NCI-H1105 (cell line): ENCODE measurements around the gene TTLL7.

Source experiments
- DNase-seq: peaks from one replicate; lab custom pipeline; 2025; lab: John Stamatoyannopoulos, UW

TTLL7 gene, protein sequence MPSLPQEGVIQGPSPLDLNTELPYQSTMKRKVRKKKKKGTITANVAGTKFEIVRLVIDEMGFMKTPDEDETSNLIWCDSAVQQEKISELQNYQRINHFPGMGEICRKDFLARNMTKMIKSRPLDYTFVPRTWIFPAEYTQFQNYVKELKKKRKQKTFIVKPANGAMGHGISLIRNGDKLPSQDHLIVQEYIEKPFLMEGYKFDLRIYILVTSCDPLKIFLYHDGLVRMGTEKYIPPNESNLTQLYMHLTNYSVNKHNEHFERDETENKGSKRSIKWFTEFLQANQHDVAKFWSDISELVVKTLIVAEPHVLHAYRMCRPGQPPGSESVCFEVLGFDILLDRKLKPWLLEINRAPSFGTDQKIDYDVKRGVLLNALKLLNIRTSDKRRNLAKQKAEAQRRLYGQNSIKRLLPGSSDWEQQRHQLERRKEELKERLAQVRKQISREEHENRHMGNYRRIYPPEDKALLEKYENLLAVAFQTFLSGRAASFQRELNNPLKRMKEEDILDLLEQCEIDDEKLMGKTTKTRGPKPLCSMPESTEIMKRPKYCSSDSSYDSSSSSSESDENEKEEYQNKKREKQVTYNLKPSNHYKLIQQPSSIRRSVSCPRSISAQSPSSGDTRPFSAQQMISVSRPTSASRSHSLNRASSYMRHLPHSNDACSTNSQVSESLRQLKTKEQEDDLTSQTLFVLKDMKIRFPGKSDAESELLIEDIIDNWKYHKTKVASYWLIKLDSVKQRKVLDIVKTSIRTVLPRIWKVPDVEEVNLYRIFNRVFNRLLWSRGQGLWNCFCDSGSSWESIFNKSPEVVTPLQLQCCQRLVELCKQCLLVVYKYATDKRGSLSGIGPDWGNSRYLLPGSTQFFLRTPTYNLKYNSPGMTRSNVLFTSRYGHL

DNA sequence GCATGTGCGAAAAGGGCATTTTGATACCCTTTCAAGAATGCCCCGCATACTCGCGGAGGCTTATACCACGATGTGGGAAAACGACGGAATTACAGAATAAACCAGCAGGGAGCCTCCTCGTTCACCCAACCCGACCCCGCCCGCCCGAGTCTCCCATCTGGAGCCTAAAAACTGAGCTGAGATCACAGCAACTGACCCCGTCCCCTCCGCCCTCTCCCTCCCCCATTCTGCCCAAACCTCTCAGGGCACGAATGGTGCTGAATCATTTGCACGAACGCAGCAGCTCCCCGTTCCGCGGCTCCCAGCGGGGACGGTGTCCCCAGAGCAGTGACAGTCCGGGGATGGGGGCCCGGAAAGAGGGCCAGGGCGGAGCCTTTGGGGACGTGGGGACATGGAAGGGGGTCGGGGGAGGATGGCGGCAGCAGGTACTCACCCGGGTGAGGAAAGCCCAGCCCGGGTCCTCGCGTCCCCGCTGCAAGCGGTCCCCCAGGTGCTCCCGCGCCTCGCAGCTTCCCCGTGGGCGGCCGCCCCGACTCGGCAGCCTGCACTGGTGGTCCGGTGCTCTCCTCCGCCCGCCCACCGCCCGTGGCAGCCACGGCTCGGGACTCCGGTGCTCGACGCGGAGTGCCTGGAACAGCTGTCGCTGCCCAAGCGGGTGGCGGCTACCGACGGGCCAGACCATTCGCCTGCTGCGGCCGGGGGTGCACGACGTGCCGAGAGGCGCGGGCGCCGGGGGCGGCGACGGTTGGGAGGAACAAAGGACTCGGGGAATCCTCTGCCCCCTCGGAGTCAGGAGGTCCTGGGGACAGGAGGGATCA is at the start of gene TTLL7:
TSS of gene TTLL7 (minus strand) at position 635 of the 818 bp plus-strand sequence. CDS start 46,921 bp downstream, outside the sequence.
- peak; percentile 95 for DNase-seq

DNA sequence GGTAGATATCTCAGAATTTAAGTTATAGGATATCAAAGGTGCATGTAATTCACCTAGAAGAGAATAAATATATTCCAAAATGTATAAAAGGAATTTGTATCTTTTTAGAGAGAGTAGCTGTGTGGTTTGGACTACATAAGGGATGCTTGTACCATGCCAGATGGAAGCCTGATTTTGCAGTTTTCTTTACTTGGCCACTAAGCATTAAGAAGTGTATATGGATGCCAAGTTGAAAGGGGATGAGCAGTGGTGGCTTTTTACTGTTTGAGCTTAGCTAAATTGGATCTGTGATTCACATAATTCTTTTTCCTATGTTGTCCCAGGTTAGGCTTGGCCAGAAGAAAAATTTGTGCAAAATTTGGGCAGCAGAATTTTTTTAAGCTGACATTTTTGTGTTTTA is 43.5 kb upstream of the TTLL7 start:
- no peak for DNase-seq

DNA sequence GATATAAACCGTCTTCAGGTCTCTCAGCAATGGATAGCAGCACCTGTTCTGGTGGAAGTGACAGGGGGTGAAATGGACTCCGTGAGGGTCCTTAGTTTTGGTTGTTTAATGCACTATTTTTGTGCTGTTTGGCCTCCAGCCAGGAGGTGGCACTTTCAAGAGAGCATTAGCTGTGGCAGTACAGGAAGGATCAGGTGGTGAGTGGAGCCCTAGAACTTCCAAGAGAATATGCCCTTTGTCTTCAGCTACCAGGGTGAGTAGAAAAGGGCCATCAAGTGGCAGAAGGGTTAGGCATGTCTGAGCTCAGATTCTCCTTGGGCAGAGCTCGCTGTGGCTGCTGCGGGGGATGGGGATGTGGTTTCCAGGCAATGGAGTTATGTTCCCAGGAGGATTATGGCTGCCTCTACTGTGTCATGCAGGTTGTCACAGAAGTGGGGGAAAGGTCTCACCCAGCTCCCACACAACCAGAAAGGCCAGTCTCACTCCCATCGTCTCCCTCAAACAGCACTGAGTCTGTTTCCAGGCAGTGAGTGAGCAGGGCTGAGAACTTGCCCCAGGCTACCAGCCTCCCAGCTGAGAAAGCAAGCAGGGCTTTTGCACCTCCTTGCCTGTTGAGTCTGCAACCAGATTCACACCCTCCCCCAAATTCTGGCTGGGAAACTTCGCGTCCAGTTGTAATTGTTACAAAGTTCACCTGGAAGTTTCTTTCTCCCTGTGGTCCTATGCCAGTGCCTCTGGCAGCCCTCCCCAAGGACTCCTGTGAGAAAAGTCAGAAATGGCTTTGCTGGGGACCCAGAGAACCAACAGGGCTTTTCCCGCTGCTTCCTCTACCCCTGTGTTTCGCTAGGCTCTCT is 39.1 kb upstream of the TTLL7 start:
- DNase-seq: no peak

DNA sequence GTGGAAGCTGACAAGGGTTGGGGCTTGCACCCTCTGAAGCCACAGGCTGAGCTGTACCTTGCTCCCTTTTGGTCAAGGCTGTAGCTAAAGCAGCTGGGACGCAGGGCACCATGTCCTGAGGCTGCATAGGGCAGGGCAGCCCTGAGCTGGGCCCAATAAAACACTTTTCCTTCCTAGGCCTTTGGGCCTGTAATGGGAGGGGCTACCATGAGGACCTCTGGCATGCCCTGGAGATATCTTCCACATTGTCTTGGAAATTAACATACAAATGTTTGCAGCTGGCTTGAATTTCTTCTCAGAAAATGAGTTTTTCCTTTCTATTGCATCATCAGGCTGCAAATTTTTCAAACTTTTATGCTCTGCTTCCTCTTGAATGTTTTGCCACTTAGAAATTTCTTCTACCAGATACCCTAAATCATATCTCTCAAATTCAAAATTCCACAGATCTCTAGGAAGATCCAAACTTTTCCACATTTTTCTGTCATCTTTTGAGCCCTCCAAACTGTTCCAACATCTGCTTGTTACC is 32.9 kb upstream of the TTLL7 start:
- no peak for DNase-seq

DNA sequence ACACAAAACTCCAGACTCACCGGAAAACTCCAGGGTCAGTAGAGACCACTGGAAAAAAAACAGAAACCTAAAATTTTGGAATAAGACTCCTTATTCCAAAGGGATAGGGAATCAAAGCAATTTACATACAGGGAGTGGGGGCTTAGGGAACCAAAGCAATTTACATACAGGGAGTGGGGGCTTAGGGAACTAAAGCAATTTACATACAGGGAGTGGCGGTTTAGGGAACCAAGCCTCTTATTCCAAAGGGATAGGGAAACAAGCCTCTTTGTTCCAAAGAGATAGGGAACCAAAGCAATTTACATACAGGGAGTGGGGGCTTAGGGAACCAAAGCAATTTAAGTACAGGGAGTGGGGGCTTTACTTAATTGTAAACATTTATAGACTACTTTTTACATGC is 28.4 kb upstream of the TTLL7 start:
- DNase-seq: no peak

DNA sequence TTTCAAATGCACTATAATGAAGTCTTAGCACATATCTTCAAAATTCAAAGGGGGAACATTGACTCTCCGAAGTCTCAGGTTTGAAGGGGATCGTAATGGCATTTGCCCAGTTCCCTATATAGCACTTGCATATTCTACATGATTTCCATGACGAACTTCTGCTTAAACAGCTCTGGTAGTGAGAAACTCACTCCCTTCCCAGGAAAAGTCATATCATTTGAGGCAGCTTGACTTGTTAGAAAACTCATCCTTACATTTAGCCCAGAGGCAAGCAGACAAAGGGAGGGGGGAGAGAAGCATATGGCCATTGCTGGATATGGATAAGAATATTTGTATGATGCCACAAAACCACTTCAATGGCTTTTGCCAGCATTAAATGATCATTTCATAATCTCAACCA is 27.0 kb upstream of the TTLL7 start:
- DNase-seq: no peak

DNA sequence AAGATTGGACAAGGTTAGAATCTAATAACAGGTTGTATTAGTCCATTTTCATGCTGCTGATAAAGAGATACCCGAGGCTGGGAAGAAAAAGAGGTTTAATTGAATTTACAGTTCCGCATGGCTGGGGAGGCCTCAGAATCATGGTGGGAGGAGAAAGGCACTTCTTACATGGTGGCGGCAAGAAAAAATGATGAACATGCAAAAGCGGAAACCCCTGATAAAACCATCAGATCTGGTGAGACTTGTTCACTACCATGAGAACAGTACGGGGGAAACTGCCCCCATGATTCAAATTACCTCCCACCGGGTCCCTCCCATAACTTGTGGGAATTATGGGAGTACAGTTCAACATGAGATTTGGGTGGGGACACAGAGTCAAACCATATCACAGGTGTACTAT is 22.9 kb upstream of the TTLL7 start:
- no peak for DNase-seq

DNA sequence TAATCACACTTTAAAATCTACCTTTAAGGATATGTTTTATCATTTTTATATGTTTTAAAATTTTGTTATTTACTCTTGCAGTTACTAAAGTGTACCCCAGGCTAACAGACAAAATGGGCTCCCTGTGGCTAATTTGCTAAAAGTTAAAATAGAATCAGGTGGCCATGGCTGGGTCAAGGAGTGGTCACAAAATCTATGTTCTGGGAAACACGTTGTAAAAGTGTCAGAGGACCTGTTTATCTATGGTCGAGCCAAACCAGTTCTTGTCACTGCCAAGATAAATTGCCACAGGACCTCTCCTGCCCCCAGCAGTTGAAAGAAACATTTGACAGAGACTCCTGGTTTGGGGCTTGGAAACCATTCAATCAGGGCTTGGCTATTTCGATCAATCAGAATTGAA is 21.2 kb upstream of the TTLL7 start:
- DNase-seq: no peak

DNA sequence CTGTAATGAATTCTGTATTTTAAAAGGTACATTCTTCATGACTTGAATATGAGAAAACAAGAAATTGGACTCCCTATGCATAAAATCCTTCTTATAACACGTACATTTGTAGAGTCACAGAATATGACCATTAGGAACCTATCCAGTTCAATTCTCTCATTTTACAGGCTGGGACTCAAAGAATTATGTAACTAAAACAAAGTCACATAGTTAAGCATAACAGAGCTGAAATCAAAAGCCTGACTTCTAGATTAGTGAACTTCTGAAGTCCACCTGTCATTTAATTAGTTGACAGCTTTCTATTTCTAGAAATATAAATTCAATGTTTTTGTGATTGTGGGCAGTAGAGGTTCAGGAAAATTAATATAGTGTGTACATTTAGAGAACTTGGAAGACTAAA is 20.3 kb upstream of the TTLL7 start:
- no peak for DNase-seq

DNA sequence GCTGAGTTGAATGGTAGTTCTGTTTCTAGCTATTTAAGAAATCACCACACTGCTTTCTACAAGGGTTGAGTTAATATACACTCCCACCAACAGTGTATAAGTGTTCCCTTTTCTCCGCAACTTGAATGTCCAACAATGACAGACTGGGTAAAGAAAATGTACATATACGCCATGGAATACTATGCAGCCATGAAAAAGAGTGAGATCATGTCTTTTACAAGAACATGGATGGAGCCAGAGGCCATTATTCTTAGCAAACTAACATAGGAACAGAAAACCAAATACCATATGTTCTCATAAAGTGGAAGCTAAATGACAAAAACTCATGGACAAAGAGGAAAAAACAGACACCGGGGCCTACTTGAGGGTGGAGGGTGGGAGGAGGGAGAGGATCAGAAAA is 14.8 kb upstream of the TTLL7 start:
- no peak for DNase-seq

DNA sequence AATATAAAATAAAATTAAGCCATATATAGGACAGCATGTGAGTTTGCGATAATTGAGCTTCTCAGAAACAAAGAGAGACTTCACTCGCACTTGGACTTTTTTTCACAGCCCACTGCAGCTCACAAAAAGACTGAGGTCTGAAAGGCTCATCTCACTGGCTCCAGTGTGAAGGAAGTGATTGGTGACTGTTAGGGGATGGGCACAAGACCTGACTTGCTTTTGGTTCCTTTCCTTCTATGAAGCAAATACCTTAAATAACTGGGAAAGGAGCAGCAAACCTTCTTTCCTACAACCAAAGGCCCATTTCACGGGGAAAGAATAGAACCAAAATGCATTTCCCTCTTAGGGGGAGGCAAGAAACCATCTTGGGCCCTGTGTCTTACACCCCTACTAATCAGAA is 13.1 kb upstream of the TTLL7 start:
- DNase-seq: no peak

DNA sequence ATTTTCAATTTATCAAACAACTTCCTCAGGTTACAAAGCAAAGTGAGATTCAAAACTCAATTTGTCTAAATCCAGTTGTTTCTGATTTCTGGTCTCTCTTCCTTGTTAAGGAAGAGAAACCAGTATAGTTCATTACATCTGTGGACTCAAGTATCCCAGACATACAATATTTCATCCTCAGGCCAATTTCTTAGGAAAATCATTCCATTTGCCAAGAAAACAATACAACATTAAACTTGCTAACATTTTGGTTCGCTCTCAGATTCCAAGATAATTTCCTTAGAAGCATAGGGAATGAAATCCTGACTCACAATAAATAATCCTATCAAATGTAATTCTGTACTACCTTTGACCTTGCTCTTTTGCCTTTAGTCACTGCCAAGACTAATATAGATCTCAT is 11.2 kb upstream of the TTLL7 start:
- no peak for DNase-seq

DNA sequence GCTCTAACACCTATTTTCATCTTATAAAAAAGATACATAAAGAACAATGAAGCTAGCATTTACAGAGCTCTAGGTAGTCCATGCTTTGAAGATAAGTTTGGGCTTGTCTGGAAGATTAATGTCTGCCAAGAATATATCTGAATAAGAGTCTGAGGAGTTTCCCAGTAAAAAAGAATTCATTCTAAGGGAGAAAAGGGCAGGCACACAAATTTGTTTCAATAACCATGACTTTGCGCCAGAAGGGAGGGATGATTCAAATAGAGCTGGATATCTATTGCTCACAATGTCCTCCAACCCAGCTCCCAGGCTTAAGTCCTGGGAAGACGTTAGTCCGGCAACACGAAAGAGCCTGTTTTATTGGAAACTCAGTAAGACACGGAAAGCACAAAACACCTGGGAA is 9.7 kb upstream of the TTLL7 start:
- no peak for DNase-seq

DNA sequence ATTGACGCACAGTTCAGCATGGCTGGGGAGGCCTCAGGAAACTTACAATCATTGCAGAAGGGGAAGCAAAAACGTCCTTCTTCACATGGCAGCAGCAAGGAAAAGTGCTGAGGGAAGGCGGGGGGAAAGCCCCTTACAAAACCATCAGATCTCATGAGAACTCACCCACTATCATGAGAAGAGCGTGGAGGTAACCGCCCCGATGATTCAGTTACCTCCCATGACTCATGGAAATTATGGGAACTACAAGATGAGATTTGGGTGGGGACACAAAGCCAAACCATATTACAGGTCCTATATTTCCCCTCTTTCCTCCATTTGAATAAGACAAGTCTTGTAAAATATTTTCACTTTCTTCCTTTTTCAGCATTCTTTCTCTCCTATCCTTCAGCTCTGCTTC is 7.7 kb upstream of the TTLL7 start:
- DNase-seq: no peak

DNA sequence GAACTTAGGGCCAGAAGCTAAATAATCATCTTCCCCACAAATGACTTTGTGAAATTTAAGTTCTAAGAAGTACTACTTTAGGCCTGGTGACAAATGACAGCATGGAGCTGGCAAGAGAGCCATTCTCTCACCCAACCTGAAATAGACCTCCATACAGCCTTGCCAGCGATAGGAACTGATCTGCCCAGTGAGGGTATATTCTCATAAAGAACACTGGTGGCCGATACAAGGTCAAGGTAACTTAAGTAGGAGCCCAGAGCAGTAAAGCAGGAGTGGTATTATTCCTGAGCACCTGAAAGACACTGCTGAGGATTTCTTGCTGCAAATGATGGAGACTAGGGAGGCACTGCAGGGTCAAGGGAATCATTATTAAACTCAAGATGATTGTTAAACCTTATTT is 2.6 kb upstream of the TTLL7 start:
- no peak for DNase-seq

DNA sequence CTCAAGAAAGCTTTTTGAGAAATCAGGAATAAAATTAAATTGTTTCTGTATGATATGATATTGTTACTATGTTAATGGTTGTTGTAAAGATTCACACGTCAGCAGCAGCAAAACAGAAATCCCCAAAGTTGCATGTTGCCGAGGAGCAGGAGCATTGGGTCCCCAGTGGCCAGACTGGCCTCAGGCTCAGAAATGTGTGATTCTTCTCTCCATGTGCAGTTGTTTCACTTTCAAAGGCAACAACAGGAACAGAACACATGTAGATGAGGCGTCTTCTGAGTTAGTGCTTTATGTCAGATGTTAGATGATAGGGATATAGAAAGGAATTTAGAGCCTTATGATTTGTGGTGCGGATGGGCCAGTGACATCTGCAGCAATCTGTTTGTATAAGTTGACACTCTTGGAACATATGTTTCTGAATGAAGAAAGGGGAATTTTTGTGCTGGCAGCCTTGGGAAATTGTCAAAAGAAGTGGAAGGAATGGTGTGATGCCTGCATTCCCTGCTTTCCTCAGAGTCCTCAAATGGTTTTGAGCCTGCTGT is 2.1 kb upstream of the TTLL7 start:
- DNase-seq: no peak

DNA sequence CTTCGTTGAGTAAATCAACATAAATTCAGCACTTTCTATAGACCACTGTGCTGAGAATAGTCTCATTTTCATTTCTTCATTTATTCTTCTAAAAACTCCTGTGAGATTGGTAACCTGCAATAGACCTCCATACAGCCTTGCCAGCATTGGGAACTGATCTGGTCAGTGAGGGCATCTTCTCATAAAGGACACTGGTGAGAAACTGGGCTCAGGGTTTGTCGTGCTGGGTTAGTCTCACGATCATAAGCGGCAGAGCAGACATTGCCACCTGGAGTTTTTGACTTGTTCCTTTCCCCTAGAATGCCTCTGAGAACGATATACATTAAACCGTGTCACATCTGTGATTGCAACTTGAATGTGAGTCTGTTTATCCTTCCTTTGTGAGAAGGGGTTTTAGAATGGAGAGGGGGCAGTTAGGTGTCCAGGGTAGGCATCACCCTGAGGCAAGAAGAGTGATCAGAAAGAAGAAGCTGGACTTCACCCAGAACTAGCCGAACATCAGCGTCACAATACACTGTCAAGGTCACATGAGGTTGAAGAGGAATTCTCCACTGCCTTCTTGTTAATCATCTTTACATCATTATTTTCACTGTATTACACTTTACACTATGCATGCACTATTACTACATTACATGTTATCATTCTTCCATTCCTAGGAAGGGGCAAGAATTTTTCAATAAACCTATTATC is 1.4 kb upstream of the TTLL7 start:
- DNase-seq: no peak

DNA sequence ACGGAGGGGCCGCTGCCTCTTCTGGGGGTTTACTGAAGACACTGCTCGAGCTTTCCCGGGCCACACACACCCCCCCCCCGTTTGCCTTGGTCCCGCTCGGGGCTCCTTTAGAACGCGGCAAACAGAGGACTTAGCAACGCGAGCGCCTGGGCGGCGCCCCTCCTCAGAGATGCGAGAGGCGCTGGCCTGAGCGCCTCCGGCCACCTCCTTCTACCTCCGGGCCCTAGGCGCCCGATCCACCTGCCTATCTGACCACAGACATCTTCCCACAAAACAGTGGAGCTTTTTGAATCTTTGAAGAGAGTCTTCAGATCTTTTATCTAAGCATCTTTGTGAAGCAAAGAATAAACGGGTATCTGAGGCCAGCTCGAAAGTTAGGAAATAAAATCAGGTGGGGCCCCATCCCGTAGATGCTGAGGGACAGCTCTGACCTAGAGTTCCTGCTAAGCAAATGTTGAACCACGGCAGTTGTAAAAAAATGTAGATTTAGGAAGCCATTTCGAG is 436 bp upstream of the TTLL7 start:
- peak; percentile 95 for DNase-seq

DNA sequence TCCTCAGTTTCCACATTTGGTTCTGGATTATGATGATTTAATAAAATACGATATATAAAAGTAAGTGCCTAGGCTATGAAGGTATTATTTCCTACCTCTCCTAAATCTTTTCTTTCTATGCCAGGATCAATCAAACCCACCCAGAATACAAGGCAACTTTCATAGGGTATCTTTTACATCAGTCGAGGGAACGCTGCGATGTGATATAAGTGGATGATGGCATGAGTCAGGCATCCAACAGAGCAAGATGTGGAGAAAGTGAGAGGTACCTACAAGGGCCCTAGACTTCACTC is 781 bp downstream of the TTLL7 start:
- no peak for DNase-seq

DNA sequence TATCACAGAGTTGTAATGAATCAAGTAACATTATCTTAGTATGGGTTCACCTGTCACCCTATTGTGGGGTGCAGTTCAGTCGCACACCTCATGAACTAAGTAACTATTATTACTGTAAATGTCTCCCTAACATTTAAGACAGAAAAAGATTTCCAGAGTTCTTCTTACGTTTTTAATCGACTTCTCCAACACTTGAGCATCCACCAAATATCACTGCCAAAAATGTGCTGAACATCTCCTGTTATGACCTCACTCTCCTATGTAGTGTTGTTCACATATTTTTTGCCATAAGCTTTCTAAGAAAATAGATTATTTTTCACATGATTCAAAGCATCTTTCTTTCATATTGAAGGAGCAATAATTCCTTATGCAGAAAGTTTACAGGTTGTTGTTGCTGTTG is 1.3 kb downstream of the TTLL7 start:
- no peak for DNase-seq
